B cell (primary cell): Measurements from ENCODE around the gene RAD51B. TPM values are rescaled to one million over a fixed set of nuclear protein-coding genes. Genes with fewer than 3 reads are reported as not detected.

Experiments
- ATAC-seq: fragments of 200-7000 bp; cut with Tn5 transposase; one replicate; pipeline ENCODE4 v1.10.0; 2021; ENCODE audit warnings: low read depth, mild to moderate bottlenecking, moderate number of reproducible peaks, moderate library complexity
- CTCF ChIA-PET: fragments of 350-600 bp; sonication (Branson Sonifier 250); formaldehyde crosslinking; loops from one replicate; lab custom pipeline; 2021; ENCODE audit warnings: antibody characterized with exemption, inconsistent platforms; lab: Charles Lee
- POLR2A ChIA-PET: fragments of 350-600 bp; sonication (Branson Sonifier 250); formaldehyde crosslinking; loops from one replicate; lab custom pipeline; 2021; ENCODE audit warnings: antibody characterized with exemption; lab: Charles Lee
- DNase-seq: peaks from one replicate; pipeline ENCODE4 v3.0.0; 2013
- H2AFZ ChIP-seq: 2 replicates; pipeline ENCODE4 v1.6.1; 2012; ENCODE audit warnings: mild to moderate bottlenecking, low read depth, low read length; ENCODE audit not compliant: insufficient read depth, poor library complexity, severe bottlenecking
- H3K27ac ChIP-seq, 2 donors: 1 replicate in 1 of 2; 2 replicates in 1 of 2; pipeline ENCODE4 v1.5.1; 2012 to 2013; ENCODE audit warnings: low read length in 2 of 2, mild to moderate bottlenecking in 2 of 2, moderate library complexity in 1 of 2
- H3K27me3 ChIP-seq, 4 experiments: fragments of 200-600 bp in 1 of 4; sonication (generic) in 1 of 4; replicated peaks in 1 of 4; 1 replicate in 2 of 4; 2 replicates in 2 of 4; pipeline versions ENCODE4 v1.6.1 to v1.7.0; 2013 to 2016; ENCODE audit warnings: low read length in 3 of 4, mild to moderate bottlenecking in 2 of 4, mixed read lengths in 1 of 4, moderate library complexity in 1 of 4; ENCODE audit not compliant: insufficient read depth in 4 of 4, control insufficient read depth in 3 of 4; ENCODE audit errors: control extremely low read depth in 1 of 4
- H3K36me3 ChIP-seq, 2 experiments: replicated peaks in 1 of 2; 1 replicate in 1 of 2; 2 replicates in 1 of 2; pipeline versions ENCODE4 v1.6.1 to v1.7.1; 2013; ENCODE audit warnings: low read length in 1 of 2; ENCODE audit not compliant: insufficient read depth in 2 of 2, control insufficient read depth in 1 of 2; ENCODE audit errors: control extremely low read depth in 1 of 2, extremely low read depth in 1 of 2
- H3K4me1 ChIP-seq, 2 donors: fragments of 200-600 bp in 1 of 2; sonication (generic) in 1 of 2; 1 replicate in 1 of 2; 2 replicates in 1 of 2; pipeline versions ENCODE4 v1.5.1 to v1.6.1; 2013 to 2017; ENCODE audit warnings: low read length in 2 of 2; ENCODE audit not compliant: control insufficient read depth in 2 of 2, insufficient read depth in 2 of 2
- H3K4me2 ChIP-seq: replicated peaks from 2 replicates; pipeline ENCODE3; 2012; ENCODE audit warnings: mild to moderate bottlenecking, low read depth, low read length; ENCODE audit not compliant: poor library complexity, severe bottlenecking
- H3K4me3 ChIP-seq, 5 experiments: fragments of 200-600 bp in 1 of 5; sonication (generic) in 1 of 5; 1 replicate in 3 of 5; 2 replicates in 2 of 5; pipeline versions ENCODE4 v1.5.1 to v1.7.0; 2011 to 2016; ENCODE audit warnings: low read length in 4 of 5, mild to moderate bottlenecking in 4 of 5, low read depth in 2 of 5, control low read depth in 1 of 5, moderate library complexity in 1 of 5; ENCODE audit not compliant: insufficient read depth in 1 of 5; ENCODE audit errors: control extremely low read depth in 1 of 5, extremely low read depth in 1 of 5
- H3K79me2 ChIP-seq: fragments of 200-600 bp; sonication (generic); one replicate; pipeline ENCODE4 v1.6.0; 2016; ENCODE audit warnings: low read length; ENCODE audit not compliant: control insufficient read depth, insufficient read depth
- H3K9ac ChIP-seq: fragments of 200-600 bp; sonication (generic); 2 replicates; pipeline ENCODE4 v1.6.1; 2017; ENCODE audit warnings: mild to moderate bottlenecking, low read length, moderate library complexity
- H3K9me3 ChIP-seq, 3 donors: one replicate each; pipeline versions ENCODE4 v1.6.1 to v1.7.1; 2013; ENCODE audit warnings: low read length in 2 of 3; ENCODE audit not compliant: control insufficient read depth in 2 of 3, insufficient read depth in 1 of 3; ENCODE audit errors: control extremely low read depth in 1 of 3
- H4K20me1 ChIP-seq: 2 replicates; pipeline ENCODE4 v1.6.0; 2012; ENCODE audit warnings: mild to moderate bottlenecking, low read length; ENCODE audit not compliant: insufficient read depth, control insufficient read depth, poor library complexity, severe bottlenecking
- H3K27ac Mint-ChIP-seq: one replicate; pipeline ENCODE4 v1.8.0; 2021; ENCODE audit warnings: mixed read lengths
- H3K27me3 Mint-ChIP-seq: one replicate; pipeline ENCODE4 v1.8.0; 2021; ENCODE audit warnings: mixed read lengths
- H3K4me1 Mint-ChIP-seq: one replicate; pipeline ENCODE4 v1.8.0; 2021; ENCODE audit warnings: mixed read lengths
- H3K4me3 Mint-ChIP-seq: one replicate; pipeline ENCODE4 v1.8.0; 2021; ENCODE audit warnings: mixed read lengths
- H3K9me3 Mint-ChIP-seq: one replicate; pipeline ENCODE4 v1.8.0; 2022; ENCODE audit warnings: mixed read lengths; ENCODE audit not compliant: insufficient read depth
- EZH2 ChIP-seq: IDR thresholded peaks from 2 replicates; pipeline ENCODE4 v1.6.1; 2012; ENCODE audit warnings: borderline replicate concordance, low read depth, mild to moderate bottlenecking, moderate library complexity, low read length; ENCODE audit not compliant: insufficient read depth, poor library complexity, severe bottlenecking
- WGBS: methylation state at CpG from one replicate; pipeline ENCODE4 v1.1.5; 2013; ENCODE audit warnings: missing lambda C conversion rate; ENCODE audit not compliant: insufficient coverage; 5-methylcytosine and 5-hydroxymethylcytosine counted together
- intact Hi-C: fragments of 100-400 bp; cut with micrococcal nuclease; formaldehyde crosslinking; loops from one replicate; pipeline ENCODE4 v1.10.0; 2022
- polyA plus RNA-seq: library from polyadenylated mRNA; depleted of rRNA; stranded (reverse); fragments of >200 nt; gene quantifications from 2 replicates; pipeline ENCODE4 v1.2.3, GENCODE V29; 2012
- total RNA-seq, 2 donors: library from RNA; stranded (reverse); fragments of 120-200 nt in 1 of 2; gene quantifications; 1 replicate in 1 of 2; 2 replicates in 1 of 2; pipeline versions ENCODE4 v1.2.3 to v1.2.4, GENCODE V29; 2013 to 2022
- TF ChIP-seq, protein P1 (sequence below): fragments of 200-600 bp; IDR thresholded peaks from one replicate; pipeline ENCODE4 v1.8.0; 2022; ENCODE audit warnings: antibody characterized with exemption, mild to moderate bottlenecking

Gene RAD51B
- total and polyA plus RNA-seq, 2 donors (not counting 1 experiment from before 2014, with no cell fraction given) = 6.5 to 60.6 TPM

DNA sequence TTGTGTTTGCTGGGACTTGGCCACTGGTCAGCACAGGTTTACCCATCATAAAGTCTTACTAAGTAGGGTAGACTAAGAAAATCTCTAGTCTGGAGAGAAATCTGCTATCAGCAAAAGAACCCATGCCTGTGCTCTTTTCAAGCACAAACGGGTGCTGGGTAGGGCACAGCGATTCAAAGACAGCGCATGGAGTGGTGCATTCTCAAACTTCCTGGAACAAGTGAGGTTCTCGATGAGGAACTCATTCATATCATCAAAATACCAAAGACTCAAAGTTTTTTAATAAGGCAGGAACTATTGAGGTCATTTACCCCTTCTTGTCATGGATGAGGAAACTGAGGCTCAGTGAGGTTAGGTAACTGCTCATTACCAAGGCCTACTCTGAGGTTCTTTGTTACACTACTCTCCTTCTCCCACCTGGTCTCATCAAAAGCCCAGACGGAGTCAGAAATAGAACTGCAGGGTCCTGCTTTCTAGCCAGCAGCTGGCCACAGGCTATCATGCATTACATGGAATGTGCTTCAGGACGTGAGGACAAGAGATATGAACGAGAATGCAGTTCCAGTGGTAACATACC lies 583.0 kb downstream of the RAD51B start:
- Histone ChIP-seq H3K4me1 (peaks cover 88 to 90% of the 10 kb centered on the region in 2 donors), H4K20me1 (no peaks in the 10 kb centered on the region), H3K36me3 (no peaks in the 10 kb centered on the region), H3K4me2 (peak overlapping the region; percentile 71), H3K9me3 (no peaks in the 10 kb centered on the region), H3K9ac (peak overlapping the region; percentile 42), H3K27me3 (no peaks in the 10 kb centered on the region), H3K4me3 (peak overlapping the region in 1 of 5 experiments; percentile 57), H3K27ac (peak overlapping the region; percentile 91 to 96), H3K79me2 (peaks cover 16% of the 10 kb centered on the region), H2AFZ (peak overlapping the region; percentile 39)
- TF ChIP-seq, protein P1, sequence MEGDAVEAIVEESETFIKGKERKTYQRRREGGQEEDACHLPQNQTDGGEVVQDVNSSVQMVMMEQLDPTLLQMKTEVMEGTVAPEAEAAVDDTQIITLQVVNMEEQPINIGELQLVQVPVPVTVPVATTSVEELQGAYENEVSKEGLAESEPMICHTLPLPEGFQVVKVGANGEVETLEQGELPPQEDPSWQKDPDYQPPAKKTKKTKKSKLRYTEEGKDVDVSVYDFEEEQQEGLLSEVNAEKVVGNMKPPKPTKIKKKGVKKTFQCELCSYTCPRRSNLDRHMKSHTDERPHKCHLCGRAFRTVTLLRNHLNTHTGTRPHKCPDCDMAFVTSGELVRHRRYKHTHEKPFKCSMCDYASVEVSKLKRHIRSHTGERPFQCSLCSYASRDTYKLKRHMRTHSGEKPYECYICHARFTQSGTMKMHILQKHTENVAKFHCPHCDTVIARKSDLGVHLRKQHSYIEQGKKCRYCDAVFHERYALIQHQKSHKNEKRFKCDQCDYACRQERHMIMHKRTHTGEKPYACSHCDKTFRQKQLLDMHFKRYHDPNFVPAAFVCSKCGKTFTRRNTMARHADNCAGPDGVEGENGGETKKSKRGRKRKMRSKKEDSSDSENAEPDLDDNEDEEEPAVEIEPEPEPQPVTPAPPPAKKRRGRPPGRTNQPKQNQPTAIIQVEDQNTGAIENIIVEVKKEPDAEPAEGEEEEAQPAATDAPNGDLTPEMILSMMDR = no peak
- no peak for TF ChIP-seq EZH2
- peak overlapping the region; percentile 97 for H3K27ac Mint-ChIP-seq
- H3K27me3 Mint-ChIP-seq = no peaks in the 10 kb centered on the region
- DNase-seq = peak; percentile 27
- CTCF ChIA-PET = interaction anchor here (0.6 to 3.4 kb wide), 9 partner anchors 26 to 414 kb away, joined by 3 to 25 read pairs (median 7); no protein-coding TSS in a partner anchor
- peak; percentile 9 for ATAC-seq
- H3K4me3 Mint-ChIP-seq = peak overlapping the region; percentile 82
- H3K9me3 Mint-ChIP-seq = no peaks in the 10 kb centered on the region
- H3K4me1 Mint-ChIP-seq = peaks cover 86% of the 10 kb centered on the region
- POLR2A ChIA-PET = interaction anchor here (0.6 to 1.8 kb wide), 9 partner anchors 8 to 413 kb away, joined by 3 to 9 read pairs (median 4); no protein-coding TSS in a partner anchor
- WGBS = 13% methylated on average over 3 of the region's 7 CpGs
- intact Hi-C loops = loop anchor here (1.0 to 10.0 kb wide), 9 partner anchors 34 to 390 kb away; partner anchors contain the start of gene ZFP36L1
